ENCODE data around the gene SLC2A10. TPM values are rescaled to one million over a fixed set of nuclear protein-coding genes. Genes with fewer than 3 reads are reported as not detected.

Gene SLC2A10
- total and polyA plus RNA-seq, 7 donors = 6.4 to 28.2 (median 9.4) TPM

DNA sequence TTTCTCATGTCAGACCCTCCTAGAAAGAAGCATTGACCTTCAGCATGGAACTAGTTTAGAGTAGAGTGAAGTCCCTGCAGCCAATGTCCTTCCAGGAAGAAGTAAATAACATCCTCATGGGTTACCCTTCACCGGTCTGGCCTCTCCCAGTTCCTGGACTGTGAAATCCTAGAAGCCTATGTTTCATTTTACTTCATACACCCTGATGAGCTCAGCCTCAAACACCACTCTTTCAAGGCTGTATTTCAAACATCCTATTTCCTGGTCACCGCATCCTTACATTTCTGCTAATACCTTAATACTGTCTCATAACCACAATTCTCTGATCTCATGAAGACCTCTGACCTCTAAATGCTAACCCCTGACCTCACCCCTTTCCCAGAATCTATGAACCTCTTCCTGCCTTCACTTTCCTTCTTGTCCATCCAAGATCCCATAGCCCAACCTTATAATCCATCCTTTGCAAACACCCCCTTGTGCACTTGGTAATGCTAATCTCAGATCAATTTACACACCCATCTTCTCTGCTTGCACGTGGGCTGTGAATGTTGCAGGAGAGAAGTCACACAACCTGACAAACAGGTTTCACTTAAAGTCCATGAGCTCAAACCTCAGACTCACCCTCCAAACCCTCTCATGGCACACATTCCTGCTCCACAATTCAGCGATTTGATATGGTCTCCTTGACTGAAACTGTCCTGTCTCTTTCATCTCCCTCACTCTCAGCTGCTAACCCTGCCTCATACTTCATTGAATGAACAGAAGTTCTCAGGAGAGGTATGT is 30.2 kb downstream of the SLC2A10 start:
- intact Hi-C loops (cut with DNase I) = no loop called here
- no peak for DNase-seq
- no peak for TF ChIP-seq POLR2A (IDR thresholded peaks at IDR 0.05)
- Histone ChIP-seq H3K27ac (no peak overlapping the region), H3K4me1 (no peaks in the 10 kb centered on the region), H3K4me3 (no peak overlapping the region), H3K9me3 (no peaks in the 10 kb centered on the region), H3K36me3 (no peaks in the 10 kb centered on the region), H3K27me3 (peaks cover 0 to 14% (median 4%) of the 10 kb centered on the region in 3 donors)
- WGBS, 2 donors = 37 to 65% methylated on average over 4 of the region's 4 CpGs

DNA sequence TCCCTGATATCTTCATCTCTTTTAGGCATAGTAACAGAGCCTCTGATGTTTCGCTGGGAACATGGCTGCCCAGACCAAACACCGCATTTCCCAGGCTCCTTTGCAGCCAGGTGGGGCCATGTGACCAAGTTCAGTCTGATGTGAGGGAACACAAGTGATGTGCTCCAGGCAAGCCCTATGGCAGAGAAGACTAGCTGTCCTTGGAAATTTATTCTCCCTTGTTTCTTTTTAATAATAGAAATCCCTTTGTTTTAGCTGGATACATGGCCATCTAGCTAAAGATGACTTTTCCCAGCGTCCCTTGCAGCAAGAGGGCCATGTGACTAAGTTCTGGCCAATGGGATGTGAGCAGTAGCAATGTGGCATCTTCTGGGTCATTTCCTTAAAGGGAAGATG is 30.8 kb downstream of the SLC2A10 start:
- intact Hi-C loops (cut with DNase I) = no loop called here
- H3K4me3 ChIP-seq = no peak overlapping the region
- TF ChIP-seq, protein P1, sequence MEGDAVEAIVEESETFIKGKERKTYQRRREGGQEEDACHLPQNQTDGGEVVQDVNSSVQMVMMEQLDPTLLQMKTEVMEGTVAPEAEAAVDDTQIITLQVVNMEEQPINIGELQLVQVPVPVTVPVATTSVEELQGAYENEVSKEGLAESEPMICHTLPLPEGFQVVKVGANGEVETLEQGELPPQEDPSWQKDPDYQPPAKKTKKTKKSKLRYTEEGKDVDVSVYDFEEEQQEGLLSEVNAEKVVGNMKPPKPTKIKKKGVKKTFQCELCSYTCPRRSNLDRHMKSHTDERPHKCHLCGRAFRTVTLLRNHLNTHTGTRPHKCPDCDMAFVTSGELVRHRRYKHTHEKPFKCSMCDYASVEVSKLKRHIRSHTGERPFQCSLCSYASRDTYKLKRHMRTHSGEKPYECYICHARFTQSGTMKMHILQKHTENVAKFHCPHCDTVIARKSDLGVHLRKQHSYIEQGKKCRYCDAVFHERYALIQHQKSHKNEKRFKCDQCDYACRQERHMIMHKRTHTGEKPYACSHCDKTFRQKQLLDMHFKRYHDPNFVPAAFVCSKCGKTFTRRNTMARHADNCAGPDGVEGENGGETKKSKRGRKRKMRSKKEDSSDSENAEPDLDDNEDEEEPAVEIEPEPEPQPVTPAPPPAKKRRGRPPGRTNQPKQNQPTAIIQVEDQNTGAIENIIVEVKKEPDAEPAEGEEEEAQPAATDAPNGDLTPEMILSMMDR (IDR thresholded peaks at IDR 0.05) = no peak
- TF ChIP-seq POLR2A (IDR thresholded peaks at IDR 0.05) (no peak), POLR2AphosphoS5 (IDR thresholded peaks at IDR 0.05) (no peak), EP300 (IDR thresholded peaks at IDR 0.05) (no peak)
- H3K9me3 ChIP-seq = no peaks in the 10 kb centered on the region
- H3K4me1 ChIP-seq = no peaks in the 10 kb centered on the region
- H3K27me3 ChIP-seq = peaks cover 0 to 14% (median 4%) of the 10 kb centered on the region in 3 donors
- no peak for DNase-seq
- no peak overlapping the region for H3K27ac ChIP-seq
- no peaks in the 10 kb centered on the region for H3K36me3 ChIP-seq
- WGBS, 2 donors = 92 to 94% methylated on average over 3 of the region's 3 CpGs

DNA sequence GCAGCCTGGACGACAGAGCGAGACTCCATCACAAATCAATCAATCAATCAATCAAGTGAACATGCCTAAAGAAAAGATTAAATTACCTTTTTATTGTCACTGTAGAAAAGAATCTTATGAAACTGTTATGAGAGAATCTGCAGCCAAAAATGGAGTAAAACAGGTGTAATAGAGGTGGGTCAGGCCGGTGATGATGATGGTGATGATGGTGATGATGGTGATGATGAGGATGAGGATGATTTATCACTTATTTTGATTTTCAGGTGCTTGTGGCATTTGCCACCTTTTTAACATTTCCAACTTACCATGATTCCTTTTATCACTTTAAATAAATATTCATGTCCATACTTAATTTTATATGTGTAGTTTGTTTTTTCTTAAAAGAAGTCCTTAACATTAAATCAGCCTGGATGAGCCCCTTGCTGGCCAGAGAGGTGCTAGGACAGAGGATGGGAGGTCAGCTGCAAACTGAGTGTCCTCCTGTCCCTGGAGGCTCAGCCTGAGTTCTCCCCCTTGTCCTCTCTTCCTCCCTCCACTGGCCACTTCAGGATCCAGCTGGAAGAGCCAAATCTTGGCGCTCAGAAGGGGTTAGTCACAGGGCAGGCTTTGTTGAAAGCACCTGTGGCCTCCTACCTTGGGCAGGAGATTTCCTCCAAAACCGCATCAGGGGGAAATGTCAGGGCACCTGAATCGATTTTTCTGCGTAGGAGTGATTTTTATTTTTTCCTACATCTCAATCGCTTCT is 32.6 kb downstream of the SLC2A10 start:
- WGBS, 2 donors = 88 to 90% methylated on average over 8 of the region's 8 CpGs
- H3K27me3 ChIP-seq = peaks cover 0 to 14% (median 4%) of the 10 kb centered on the region in 3 donors
- no peaks in the 10 kb centered on the region for H3K36me3 ChIP-seq
- TF ChIP-seq POLR2AphosphoS5 (IDR thresholded peaks at IDR 0.05) (no peak), EP300 (IDR thresholded peaks at IDR 0.05) (no peak), POLR2A (IDR thresholded peaks at IDR 0.05) (no peak)
- TF ChIP-seq, protein P1 (IDR thresholded peaks at IDR 0.05) = no peak
- H3K4me3 ChIP-seq = no peak overlapping the region
- no peak overlapping the region for H3K27ac ChIP-seq
- no peaks in the 10 kb centered on the region for H3K9me3 ChIP-seq
- no peaks in the 10 kb centered on the region for H3K4me1 ChIP-seq
- intact Hi-C loops (cut with DNase I) = no loop called here
- DNase-seq = no peak

DNA sequence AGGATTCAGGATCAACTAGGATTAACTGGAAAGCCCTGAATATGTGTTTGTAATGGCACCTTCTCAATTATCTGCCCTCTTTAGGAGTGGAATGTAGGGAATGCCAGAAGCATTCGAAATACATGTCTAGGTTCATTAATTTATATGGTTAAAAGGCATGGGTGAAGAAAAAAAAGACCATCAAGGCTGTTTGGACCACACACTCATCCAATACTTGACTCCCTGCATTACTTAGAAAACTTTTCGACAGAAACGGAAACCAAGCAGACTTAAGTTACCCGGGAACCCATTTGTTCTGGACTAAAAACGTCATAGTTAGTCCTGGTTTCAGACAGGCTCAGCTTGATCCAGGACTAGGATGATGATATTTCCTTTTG is 33.2 kb downstream of the SLC2A10 start:
- H3K36me3 ChIP-seq = no peaks in the 10 kb centered on the region
- TF ChIP-seq EP300 (IDR thresholded peaks at IDR 0.05) (no peak), POLR2A (IDR thresholded peaks at IDR 0.05) (no peak), POLR2AphosphoS5 (IDR thresholded peaks at IDR 0.05) (no peak)
- TF ChIP-seq, protein P1 (IDR thresholded peaks at IDR 0.05) = no peak
- no peaks in the 10 kb centered on the region for H3K4me1 ChIP-seq
- H3K27me3 ChIP-seq = peaks cover 0 to 11% (median 4%) of the 10 kb centered on the region in 3 donors
- no peaks in the 10 kb centered on the region for H3K9me3 ChIP-seq
- intact Hi-C loops (cut with DNase I) = no loop called here
- H3K27ac ChIP-seq = no peak overlapping the region
- no peak overlapping the region for H3K4me3 ChIP-seq
- no peak for DNase-seq
- WGBS, 2 donors = 78 to 86% methylated on average over 5 of the region's 5 CpGs

DNA sequence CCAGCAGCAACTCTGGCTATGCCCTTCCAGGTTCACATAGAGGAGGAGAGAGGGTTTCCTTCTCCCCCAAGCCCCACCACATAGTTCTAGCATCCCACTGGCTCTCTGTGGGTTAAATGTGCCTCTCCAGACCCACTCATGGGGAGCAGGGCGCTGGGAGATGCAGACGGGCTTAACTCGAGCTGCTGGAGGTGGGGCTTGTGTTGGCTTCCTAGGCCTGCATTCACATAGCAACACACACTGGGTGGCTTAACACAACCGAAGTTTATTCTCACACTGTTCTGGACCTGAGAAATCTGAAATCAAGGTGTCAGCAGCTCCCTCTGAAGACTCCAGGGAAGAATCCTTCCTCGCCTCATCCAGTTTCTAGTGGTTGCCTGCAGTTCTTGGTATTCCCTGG is 33.6 kb downstream of the SLC2A10 start:
- 57 to 68% methylated on average over 5 of the region's 5 CpGs for WGBS, 2 donors
- H3K27ac ChIP-seq = no peak overlapping the region
- TF ChIP-seq POLR2A (IDR thresholded peaks at IDR 0.05) = no peak
- no peak for TF ChIP-seq EP300 (IDR thresholded peaks at IDR 0.05)
- no peak for TF ChIP-seq POLR2AphosphoS5 (IDR thresholded peaks at IDR 0.05)
- TF ChIP-seq, protein P1 (IDR thresholded peaks at IDR 0.05) = no peak
- H3K4me3 ChIP-seq = no peak overlapping the region
- peaks cover 0 to 10% (median 4%) of the 10 kb centered on the region in 3 donors for H3K27me3 ChIP-seq
- no peaks in the 10 kb centered on the region for H3K9me3 ChIP-seq
- intact Hi-C loops (cut with DNase I) = no loop called here
- no peaks in the 10 kb centered on the region for H3K36me3 ChIP-seq
- no peak for DNase-seq
- H3K4me1 ChIP-seq = no peaks in the 10 kb centered on the region
